Subcutaneous adipose tissue (tissue), 4 donors: ENCODE results near the gene PLTP. TPM values are rescaled to one million over a fixed set of nuclear protein-coding genes. Genes with fewer than 3 reads are reported as not detected.

Source experiments
- CTCF ChIP-seq: fragments of 450-650 bp; IDR thresholded peaks from one replicate; pipeline ENCODE4 v1.5.1; 2016; ENCODE audit warnings: low read depth, mild to moderate bottlenecking, control low read depth, antibody characterized with exemption, moderate library complexity
- total RNA-seq, 4 donors: library from RNA; depleted of rRNA; stranded (reverse); fragments of >200 nt; gene quantifications; one replicate each; pipeline ENCODE4 v1.1.0, GENCODE V29; 2016

Gene PLTP
- total RNA-seq, 4 donors from 2014 or later = 135 to 475 (median 261) TPM

DNA sequence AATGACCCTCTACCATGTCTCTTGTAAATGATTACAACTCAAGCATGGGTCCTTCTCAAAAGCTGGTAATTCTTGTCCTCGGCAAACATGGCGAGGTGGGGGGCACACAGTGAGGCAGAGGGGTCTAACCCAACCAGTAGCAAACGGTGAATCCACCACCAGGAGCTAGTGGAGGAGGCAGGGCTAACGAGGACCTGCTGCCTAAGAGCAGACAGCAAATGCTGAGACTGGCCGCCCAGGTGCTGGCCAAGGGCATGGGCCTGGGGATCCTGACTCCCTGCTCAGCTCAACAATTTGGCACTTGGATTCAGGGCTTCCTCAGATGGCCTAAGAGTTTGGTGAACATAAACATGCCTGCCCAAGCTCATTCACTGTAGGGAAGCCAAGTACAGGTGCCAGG, 40.9 kb upstream of the PLTP start:
- no peak for TF ChIP-seq CTCF

- no peak for TF ChIP-seq CTCF
Measured at GRCh38 chr20:45951925-45952834, 40.2 kb upstream of the PLTP start.

DNA sequence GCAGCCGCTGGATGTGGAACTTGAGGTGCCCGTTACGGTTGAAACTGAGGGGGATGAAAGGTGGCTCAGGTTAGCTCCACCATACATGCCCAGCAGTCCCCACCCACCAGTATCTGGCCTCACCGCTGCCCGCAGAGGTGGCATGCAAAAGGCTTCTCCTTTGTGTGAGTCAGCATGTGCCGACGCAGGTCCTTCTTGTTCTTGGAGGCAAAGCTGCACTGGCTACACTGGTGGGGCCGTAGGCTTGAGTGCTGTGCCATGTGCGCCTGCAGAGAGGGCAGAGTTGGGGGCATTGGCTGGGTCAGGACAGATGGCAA, 38.3 kb upstream of the PLTP start:
- TF ChIP-seq CTCF = no peak

DNA sequence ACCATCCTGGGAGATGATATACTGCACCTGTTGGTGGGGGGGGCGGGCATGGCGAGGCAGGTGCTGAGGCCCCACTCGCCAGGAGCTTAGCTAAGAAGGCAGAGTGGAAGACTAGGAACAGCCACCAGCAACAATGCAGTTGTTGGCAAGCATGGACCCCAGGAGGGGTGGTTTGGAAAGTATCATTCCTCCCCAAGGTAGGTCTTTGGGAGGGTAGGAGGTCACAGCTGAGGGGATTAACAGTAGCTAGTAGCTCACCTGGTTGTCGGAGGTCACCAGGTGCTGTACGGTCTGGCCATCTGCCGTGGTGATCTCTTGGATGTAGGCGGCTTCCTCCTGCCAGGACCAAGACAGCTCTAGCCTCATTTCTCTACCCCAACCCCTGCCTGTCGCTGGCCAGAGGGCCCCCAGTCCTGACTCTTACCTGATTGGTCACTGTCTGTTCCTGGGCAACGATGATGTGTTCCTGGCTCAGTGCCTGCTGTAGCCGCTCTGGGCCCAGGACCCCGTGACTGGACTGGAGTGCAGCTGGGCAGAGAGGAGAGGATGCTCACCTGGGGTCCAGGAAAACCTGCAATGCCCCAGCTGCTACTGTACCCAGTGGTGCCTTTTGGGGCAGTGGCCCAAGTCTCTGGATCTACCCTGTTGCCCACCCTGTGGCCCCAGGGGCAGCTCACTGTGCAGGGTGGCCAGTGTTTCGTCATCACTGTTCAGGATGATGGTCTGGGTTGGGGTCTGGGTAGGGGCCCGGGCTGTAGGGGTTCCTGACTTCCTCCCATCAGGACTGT, 37.8 kb upstream of the PLTP start:
- no peak for TF ChIP-seq CTCF

DNA sequence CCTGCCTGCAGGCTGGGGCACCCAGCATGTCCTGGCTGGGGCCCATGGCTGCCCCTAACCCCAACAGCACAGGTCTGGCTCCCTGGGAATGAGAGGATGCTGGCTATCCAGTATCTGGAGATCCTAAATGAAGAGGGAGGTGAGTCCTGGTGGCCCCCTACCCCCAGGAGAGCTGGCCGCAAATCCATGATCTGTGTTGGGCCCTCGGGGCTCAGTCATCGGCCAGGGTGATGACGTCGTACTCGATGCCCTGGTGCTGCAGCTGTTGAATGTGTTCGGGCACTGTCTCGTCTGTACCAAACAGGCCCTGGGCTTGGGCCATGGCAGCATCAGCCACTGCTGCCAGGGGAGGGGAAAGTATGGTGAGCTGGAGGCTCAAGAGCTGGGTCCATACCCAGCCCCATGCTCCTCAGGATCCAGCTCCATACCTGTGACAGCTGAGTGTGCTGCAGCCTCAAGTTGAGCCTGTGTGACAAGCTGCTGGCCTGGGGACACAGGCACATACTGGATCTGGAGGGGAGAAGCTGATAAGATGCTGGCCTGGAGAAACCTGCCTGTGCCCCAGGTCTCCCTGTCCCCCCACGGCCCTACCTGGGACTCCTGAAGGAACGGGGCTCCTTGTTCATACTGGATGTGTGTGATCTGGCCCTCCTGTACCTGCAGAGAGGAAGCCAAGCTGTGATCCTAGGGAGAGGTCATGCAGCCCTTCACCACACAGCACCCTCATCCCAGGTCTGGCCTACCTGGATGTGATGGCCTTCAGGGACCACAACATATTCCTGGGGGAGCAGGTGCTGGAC, 37.0 kb upstream of the PLTP start:
- no peak for TF ChIP-seq CTCF

GRCh38 chr20:45948261-45948733, 36.3 kb upstream of the PLTP start:
- TF ChIP-seq CTCF = no peak
